Pericardium fibroblast (primary cell): ENCODE measurements around the gene CEMP1. TPM values are rescaled to one million over a fixed set of nuclear protein-coding genes. Genes with fewer than 3 reads are reported as not detected.

Experiments used
- total RNA-seq: library from RNA; depleted of rRNA; stranded (reverse); fragments of >200 nt; gene quantifications from 2 replicates; pipeline ENCODE4 v1.2.3, GENCODE V29; 2015

The CEMP1 gene, protein sequence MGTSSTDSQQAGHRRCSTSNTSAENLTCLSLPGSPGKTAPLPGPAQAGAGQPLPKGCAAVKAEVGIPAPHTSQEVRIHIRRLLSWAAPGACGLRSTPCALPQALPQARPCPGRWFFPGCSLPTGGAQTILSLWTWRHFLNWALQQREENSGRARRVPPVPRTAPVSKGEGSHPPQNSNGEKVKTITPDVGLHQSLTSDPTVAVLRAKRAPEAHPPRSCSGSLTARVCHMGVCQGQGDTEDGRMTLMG
- total RNA-seq = not detected in 2 replicates

DNA sequence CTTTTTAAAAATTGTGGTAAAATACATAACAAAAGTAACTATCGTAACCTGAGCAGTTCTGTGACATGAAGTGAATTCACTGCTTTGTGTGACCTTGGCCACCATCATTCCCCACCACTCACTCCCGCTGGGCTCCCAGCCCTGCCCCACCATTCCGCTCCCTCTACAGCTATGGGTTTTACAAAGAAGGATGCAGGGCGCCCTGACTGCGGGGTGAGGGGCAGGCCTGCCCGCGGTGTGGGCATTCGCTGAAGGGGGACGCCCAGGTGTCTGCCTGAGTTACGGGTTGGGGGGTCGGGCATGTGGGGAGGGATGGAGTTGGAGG, at the start of gene CEMP1:
Gene CEMP1 (minus strand): TSS at position 38 of the 325 bp plus-strand sequence. CDS start 335 bp downstream, outside the sequence.

DNA sequence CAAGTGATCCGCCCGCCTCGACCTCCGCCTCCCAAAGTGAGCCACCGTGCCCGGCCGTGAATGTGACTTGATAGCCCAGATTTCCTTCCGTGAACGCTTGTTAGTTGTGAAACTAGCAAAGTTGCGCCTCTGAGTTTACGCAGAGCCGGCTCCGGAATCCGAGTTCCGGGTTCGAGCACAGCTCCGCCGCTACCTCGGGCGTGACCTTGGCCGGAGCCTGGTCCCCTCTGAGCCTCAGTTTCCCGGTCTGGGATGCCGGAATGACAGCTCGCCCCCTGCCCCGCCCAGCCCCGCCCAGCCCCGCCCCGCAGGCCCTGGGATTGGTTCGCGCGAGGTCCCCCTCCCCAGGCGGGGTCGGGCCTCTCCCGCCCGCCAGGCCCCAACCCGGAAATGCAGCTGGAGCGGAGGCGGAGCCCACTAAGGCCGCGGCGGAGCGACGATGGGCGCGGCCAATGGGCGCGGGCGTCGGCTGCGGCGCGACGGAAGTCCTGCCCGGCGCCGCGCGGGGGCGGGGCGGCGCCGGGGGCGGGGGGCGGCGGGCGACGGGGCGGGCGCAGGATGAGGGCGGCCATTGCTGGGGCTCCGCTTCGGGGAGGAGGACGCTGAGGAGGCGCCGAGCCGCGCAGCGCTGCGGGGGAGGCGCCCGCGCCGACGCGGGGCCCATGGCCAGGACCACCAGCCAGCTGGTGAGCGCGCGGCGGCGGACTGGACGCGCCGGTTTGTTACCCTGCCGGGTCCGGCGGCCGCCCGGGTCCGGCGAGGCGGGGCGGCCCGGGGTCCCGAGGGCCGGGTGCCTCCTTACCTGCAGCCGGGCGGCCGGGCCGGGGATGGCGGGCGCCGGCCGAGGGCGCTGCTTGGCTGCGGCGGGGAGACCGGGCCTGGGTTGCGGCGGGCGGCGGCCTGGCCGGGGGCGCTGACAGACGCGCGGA, 6.5 kb upstream of the CEMP1 start, which contains the start of gene PDPK1:
Gene PDPK1 (plus strand): TSS at position 571 of the 929 bp plus-strand sequence. CDS start 92 bp downstream, at position 663.

DNA sequence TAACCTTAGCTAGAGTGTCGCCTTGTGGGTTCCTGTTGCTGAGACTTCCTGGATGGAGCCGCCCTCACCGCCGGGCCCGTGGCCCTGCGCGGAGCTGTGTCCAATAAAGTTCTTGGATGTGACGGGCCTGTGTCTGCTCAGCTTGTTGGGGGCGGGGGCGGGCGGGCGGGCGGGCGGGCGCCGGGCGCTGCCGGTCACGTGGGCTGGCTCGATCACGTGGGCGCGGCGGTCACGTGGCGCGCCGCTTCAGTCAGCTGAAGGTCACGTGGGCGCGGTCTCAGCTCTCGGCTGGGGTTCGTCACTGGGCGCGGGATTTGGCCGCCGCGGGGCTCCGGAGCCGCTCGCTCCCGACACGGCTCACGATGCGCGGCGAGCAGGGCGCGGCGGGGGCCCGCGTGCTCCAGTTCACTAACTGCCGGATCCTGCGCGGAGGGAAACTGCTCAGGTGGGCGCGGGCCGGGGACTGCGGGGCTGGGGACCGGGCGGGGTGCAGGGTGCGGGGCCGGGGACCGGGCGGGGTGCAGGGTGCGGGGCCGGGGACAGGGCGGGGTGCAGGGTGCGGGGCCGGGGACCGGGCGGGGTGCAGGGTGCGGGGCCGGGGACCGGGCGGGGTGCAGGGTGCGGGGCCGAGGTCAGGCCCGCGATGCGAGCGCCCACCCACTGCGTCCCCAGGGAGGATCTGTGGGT, 11.0 kb downstream of the CEMP1 start, which contains the start of gene AMDHD2:
Gene AMDHD2 (plus strand): TSS at position 275 of the 687 bp plus-strand sequence. CDS start 88 bp downstream, at position 363.

DNA sequence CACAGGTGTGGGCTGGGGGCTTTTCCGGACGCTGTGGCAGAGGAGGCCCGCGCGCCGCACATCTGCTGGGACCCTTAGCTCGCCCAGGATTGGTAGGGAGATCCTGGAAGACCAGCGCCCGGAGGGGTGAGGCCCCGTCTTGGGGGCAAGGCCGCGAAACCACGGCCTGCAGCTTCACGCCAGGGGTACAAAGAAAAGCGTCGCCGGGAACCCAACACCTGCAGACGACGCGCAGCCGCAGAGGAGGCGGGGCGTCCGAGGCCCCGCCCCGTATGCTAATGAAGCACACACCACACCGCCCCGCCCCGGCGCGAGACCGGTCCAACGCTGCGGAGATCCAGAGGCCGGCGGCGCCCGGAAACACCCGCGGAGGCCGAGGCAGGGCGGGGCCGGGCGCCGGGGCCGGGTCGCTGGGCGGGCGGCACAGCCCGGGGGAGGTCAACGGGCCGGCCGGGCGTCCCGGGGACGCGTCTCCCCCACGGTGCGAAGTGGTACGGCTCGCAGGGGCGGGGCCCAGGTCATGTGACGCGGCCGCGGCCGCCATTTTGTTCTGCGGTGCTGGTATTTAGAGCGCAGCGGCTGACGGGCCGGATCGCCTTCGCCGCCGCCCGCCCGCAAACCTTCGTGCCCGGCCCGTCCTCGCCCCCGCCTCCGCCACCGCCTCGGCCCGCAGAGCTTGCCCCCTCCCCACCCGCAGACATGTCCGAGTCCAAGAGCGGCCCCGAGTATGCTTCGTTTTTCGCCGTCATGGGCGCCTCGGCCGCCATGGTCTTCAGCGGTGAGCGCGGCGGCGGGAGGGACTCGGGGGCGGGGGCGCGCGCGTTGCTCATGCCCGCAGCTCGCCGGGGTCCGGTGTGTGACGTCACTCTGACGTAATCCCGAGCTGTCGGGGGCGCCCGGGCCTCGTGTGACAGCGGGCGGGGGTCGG, 17.5 kb downstream of the CEMP1 start, which contains the start of gene ATP6V0C:
Gene ATP6V0C (plus strand): TSS at position 548 of the 928 bp plus-strand sequence. CDS start 152 bp downstream, at position 700.

Other genes starting within 250 kb of the CEMP1 start
- gene ABCA3, start 190.7 kb downstream of the CEMP1 start, total RNA-seq = 0.60 and 0.82 TPM in 2 replicates
- 3.9 and 4.7 TPM in 2 replicates for gene CCNF, start 102.0 kb downstream of the CEMP1 start, total RNA-seq
- 3.7 and 5.5 TPM in 2 replicates for gene TEDC2, start 71.3 kb downstream of the CEMP1 start, total RNA-seq
- 0.47 and 0.51 TPM in 2 replicates for gene NTN3, start 60.1 kb downstream of the CEMP1 start, total RNA-seq
- gene TBC1D24, start 56.3 kb downstream of the CEMP1 start, total RNA-seq = 9.3 and 11.6 TPM in 2 replicates
- 28.6 and 45.0 TPM in 2 replicates for gene ATP6V0C, start 17.5 kb downstream of the CEMP1 start, total RNA-seq
- 40.1 and 46.6 TPM in 2 replicates for gene AMDHD2, start 11.0 kb downstream of the CEMP1 start, total RNA-seq
- 16.1 and 17.2 TPM in 2 replicates for gene PDPK1, start 6.6 kb upstream of the CEMP1 start, total RNA-seq
- 19.1 and 28.0 TPM in 2 replicates for gene KCTD5, start 151.1 kb upstream of the CEMP1 start, total RNA-seq
- 0.23 and 3.6 TPM in 2 replicates for gene PRSS27, start 188.8 kb upstream of the CEMP1 start, total RNA-seq
- 75.3 and 87.8 TPM in 2 replicates for gene SRRM2, start 221.2 kb upstream of the CEMP1 start, total RNA-seq
- 326 and 385 TPM in 2 replicates for gene ELOB, start 245.9 kb upstream of the CEMP1 start, total RNA-seq